Hematopoietic multipotent progenitor cell (in vitro differentiated cells): ENCODE results near the gene MGST2. TPM values are rescaled to one million over a fixed set of nuclear protein-coding genes. Genes with fewer than 3 reads are reported as not detected.

Experiments used
- DNase-seq, 3 donors: peaks; one replicate each; pipeline ENCODE4 v3.0.0-alpha.2; 2011 to 2015; ENCODE audit warnings: low read depth in 2 of 3, low spot score in 2 of 3
- total RNA-seq: library from RNA; depleted of rRNA; stranded (reverse); fragments of >200 nt; gene quantifications from one replicate; pipeline ENCODE4 v1.2.3, GENCODE V29; 2012

MGST2 gene
- total RNA-seq, 1 donor, result 26.4 TPM

- DNase-seq, result peak in 1 of 3 donors; percentile 5
Observed at GRCh38 chr4:139698167-139698925, 32.7 kb downstream of the MGST2 start.

- DNase-seq, result no peak
Observed at GRCh38 chr4:139700568-139700967, 34.9 kb downstream of the MGST2 start.

- peak in 1 of 3 donors; percentile 21 for DNase-seq
Observed at GRCh38 chr4:139704915-139705485, 39.4 kb downstream of the MGST2 start.

GRCh38 chr4:139709660-139710059 is 44.0 kb downstream of the MGST2 start:
- DNase-seq, result no peak

GRCh38 chr4:139710073-139710472 is 44.5 kb downstream of the MGST2 start:
- DNase-seq, result no peak

GRCh38 chr4:139711461-139711860 is 45.8 kb downstream of the MGST2 start:
- DNase-seq, result no peak

- no peak for DNase-seq
Observed at GRCh38 chr4:139712882-139713281, 47.3 kb downstream of the MGST2 start.

GRCh38 chr4:139715746-139716391 is 50.2 kb downstream of the MGST2 start:
- no peak for DNase-seq

GRCh38 chr4:139718358-139718757 is 52.7 kb downstream of the MGST2 start:
- DNase-seq, result no peak

GRCh38 chr4:139718833-139719232 is 53.2 kb downstream of the MGST2 start:
- DNase-seq, result no peak

GRCh38 chr4:139719381-139720101 is 53.9 kb downstream of the MGST2 start:
- DNase-seq, result no peak

GRCh38 chr4:139720806-139721205 is 55.2 kb downstream of the MGST2 start:
- no peak for DNase-seq

- no peak for DNase-seq
Observed at GRCh38 chr4:139721789-139722188, 56.2 kb downstream of the MGST2 start.

- no peak for DNase-seq
Observed at GRCh38 chr4:139725236-139725635, 59.6 kb downstream of the MGST2 start.

- no peak for DNase-seq
Observed at GRCh38 chr4:139726615-139727014, 61.0 kb downstream of the MGST2 start.

GRCh38 chr4:139728146-139728545 is 62.5 kb downstream of the MGST2 start:
- no peak for DNase-seq

GRCh38 chr4:139728840-139729239 is 63.2 kb downstream of the MGST2 start:
- no peak for DNase-seq

GRCh38 chr4:139732991-139733570 is 67.5 kb downstream of the MGST2 start:
- no peak for DNase-seq

GRCh38 chr4:139734201-139734874 is 68.7 kb downstream of the MGST2 start:
- no peak for DNase-seq

GRCh38 chr4:139734875-139735380 is 69.3 kb downstream of the MGST2 start:
- peak in 2 of 3 donors; percentile 91 to 93 for DNase-seq
